Neural progenitor cell (in vitro differentiated cells): ENCODE results near the gene POU6F1.

Experiments used
- CTCF ChIP-seq: fragments of 200-600 bp; sonication (generic); IDR thresholded peaks from 2 replicates; pipeline ENCODE4 v1.5.1; 2017; ENCODE audit warnings: antibody characterized with exemption, mild to moderate bottlenecking
- EZH2phosphoT487 ChIP-seq: fragments of 200-600 bp; sonication (generic); IDR thresholded peaks from 2 replicates; pipeline ENCODE4 v1.6.1; 2017; ENCODE audit warnings: antibody characterized with exemption

GRCh38 chr12:51177897-51178296 is 40.0 kb downstream of the POU6F1 start:
- TF ChIP-seq CTCF: no peak
- TF ChIP-seq EZH2phosphoT487: no peak
